Hematopoietic multipotent progenitor cell treated with erythropoietin and hydrocortisone succinate and interleukin-3 and kit ligand, for 15 days (in vitro differentiated cells): ENCODE results near the gene NAXE.
"Not testable (repeated sequence)": the region's sequence is repeated elsewhere in the genome, so short reads cannot be mapped to it uniquely, and the experiment has no call there.

Source experiments
- DNase-seq: peaks from one replicate; pipeline ENCODE4 v3.0.0-alpha.2; 2015; ENCODE audit warnings: low spot score

Gene NAXE

DNA sequence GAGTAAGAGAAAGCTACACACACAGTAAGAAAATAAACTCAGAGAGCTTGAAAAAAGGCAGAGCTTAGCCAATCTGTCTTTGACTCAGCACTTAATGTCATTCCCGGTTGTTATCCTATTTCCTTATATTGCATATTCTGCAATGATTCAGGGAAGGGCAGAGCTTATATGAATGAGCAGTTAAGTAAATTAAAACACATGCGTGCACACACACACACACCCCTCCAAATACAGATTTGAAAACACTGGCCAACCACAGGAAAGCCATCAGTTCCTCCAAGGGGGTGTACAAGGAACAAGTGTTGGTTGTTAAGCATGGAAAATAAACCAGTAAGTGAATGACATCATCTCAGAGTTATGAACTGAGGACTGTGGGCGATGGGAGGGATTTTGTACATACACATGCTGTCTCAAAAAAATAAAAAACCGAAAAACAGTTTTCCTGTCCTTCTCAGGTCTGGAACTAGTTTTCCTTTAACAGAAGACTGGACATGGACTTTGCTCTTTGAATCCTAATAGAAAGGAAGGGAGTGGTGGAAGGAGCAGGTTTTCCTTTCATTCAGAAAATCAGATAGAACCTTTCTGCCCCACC is 20.2 kb upstream of the NAXE start:
- no peak for DNase-seq

DNA sequence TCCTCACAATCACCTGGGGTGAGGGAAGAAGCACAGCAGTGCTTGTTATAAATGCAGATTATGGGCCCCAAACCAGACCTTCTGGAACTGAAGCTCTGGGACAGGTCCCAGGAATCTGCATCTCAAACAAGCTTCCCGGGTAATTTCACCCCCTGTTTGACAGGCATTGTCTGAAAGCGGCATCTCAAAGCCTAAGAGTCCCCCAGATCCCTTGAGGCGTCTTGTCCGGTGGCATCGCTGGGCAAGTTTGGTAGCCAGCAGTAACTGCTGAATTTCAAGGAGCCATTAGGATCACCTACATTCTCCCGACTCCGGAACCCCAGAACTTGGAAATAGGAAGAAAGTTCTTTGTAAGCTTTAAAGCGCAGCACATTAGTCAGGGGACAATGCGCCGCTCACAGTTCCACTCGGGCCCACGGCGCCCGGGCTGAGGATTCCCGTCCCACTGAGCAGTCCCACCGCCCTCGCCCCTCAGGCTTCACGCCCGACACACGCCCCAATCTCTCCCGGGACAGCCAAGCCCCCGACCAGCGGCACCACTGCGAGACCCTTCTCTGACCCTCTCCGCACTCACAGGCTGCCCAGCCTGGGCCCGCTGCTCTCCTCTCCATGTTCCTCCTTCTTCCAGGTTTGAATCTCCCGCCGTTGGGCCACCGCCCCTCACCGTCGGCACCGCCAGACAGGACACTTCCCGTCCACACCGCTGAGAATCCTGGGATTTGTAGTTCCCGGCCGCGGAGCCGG is 19.5 kb upstream of the NAXE start, which contains the start of gene IQGAP3:
IQGAP3 (minus strand) TSS at position 647 of the 744 bp plus-strand sequence; CDS start at position 611, 36 bp downstream.
- DNase-seq = peak; percentile 77

DNA sequence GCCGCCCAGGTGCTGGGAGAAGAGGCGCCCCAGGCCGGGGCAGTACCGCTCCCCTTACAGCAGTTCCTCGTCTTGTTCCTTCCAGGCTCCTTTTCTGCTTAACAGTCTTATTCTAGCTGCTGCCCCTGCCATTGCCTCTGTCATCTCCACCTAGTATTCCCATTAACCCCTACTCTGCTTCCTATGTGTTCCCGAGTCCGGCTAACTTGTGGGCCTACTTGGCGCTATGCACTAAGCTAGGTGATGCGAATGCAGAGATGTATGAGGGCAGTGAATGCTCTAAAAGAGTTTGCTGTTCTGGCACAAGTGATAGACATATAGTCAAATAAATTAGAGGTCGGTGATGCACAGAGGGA is 18.9 kb upstream of the NAXE start:
- no peak for DNase-seq

DNA sequence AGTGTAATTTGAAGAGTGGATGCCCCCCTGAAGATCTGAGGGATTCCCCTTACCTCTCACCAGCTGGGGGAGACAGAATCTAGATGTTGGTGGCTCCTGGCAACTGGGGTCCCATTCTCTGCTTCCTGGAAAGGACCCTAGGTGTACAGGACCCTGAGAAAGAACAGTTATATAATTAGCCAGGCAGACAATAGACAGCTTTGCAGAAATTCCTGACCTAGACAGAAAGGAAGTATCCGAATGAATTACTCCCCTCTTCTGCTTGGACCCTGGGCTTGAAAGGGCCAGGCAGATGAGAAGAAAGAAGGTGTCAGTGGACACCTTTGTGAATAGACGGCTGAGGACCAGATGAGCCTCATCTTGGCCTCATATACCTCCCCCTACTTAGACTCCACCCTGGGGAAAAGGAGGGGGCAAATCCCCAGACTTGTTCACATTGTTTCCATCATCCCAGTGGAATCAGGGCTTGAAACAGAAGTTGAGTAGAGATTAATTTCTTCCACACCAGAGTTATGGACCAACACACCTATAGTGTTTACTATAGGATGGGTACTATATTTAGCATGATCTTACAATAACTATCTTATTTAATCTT is 17.4 kb upstream of the NAXE start:
- no peak for DNase-seq

DNA sequence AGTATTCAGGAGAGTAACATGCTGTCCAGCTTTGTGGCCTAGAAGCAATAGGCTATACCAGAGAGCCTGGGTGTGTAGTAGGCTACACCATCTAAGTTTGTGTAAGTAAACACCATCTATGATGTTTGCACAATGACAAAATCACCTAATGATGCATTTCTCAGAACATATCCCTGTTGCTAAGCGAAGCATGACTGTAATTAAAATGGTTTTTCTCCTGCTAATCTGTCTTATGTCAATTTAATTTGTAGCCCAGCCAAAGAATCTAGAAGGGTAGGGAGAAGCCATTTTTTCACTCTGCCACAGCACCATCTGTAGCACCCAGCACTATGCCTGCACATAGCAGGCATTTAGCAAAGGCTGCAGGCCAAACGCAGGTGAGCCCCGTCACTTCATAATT is 14.0 kb upstream of the NAXE start:
- no peak for DNase-seq

DNA sequence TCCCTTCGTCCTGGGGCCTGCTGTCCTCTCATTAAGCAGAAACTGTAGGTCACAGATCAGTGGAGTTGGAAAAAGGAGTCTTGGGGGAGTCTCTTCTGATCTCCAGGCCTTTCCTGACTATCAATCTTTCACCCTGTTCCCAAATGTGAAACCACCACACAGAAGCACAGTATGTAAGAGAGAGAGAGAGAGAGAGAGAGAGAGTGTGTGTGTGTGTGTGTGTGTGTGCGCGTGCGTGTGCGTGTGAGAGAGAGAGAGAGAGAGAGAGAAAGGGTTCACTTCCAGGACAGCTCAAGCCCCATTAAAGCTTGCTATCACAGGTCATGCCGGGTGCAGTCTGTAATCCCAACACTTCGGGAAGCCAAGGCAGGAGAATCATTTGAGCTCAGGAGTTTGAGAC is 13.5 kb upstream of the NAXE start:
- no peak for DNase-seq

DNA sequence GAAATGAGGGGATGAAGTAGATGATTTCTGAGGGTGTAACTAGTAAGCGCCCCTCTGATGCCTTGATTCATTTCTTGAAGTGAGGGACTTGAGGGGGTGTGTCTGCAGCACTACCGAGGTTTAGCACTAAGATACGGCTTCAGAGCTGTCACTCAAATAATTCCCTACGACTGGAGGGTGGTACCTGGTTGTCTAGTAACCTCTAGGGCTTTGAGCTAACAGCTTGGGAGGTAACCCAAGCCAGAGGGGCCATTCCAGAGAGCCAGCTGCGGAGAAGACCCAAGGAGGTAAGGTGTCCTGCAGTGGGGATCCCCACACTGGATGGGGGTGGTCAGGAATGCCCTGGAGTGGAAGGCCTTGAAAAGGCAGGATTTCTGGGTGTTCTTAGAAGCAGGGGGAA is 12.1 kb upstream of the NAXE start, which contains the start of gene TTC24:
TTC24 (plus strand) TSS at position 252 of the 400 bp plus-strand sequence. CDS start 1,642 bp downstream, outside the sequence.
- DNase-seq = no peak

DNA sequence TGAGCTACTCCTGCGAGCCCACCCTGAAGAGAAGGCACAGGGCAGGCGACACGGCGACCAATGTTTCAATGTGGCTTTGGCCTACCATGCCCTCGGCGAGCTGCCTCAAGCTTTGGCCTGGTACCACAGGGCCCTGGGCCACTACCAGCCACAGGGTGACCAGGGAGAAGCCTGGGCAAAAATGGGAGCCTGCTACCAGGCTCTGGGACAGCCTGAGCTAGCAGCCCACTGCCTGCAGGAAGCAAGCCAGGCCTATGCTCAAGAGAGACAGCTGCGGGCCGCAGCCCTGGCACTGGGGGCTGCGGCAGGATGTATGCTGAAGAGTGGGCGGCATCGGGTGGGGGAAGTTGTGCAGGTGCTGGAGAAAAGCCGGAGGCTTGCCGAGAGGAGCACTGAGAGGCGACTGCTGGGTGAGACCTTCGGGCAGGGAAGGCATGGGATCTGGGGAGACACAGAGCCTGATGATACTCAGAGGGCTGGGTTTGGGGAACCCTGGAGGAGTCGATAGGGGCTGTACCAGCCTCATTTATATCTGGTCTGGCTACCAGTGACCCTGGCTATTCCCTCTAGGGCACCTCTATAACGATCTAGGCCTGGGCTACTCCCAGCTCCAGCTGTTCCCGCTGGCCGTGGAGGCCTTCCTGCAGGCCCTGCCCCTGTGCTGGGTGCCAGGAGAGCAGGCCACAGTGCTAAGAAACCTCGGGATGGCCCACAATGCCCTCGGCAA is 9.8 kb upstream of the NAXE start:
- no peak for DNase-seq

DNA sequence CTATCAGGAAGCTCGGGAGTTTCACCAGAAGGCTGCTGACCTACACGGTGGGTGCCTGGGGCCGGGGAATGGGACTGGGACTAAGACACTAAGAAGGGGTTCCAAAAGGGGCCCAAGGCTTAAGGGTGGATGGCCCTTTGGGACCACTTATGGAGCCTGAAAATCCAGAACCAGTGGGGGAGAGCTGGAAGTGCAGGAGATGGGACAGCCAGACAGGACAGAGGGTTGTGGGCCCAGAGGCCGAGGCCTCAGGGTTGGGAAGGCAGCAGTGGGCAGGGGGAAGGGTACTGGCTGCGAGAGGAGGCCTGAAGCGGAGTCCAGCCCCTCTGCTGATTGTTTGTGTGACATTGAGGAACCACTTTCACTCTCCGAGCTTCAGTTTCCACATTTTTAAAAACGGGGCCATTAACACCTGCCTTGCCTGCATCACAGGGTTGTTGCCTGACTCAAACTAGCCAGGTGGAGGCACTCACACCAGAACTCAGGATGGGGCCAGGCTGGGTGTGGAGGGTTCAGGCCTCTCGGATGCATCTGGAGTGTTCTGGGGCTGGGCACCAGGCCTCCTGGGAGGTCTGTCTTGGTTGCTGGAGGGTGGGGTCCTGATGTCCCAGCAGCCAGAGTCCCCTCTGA is 9.1 kb upstream of the NAXE start:
- no peak for DNase-seq

DNA sequence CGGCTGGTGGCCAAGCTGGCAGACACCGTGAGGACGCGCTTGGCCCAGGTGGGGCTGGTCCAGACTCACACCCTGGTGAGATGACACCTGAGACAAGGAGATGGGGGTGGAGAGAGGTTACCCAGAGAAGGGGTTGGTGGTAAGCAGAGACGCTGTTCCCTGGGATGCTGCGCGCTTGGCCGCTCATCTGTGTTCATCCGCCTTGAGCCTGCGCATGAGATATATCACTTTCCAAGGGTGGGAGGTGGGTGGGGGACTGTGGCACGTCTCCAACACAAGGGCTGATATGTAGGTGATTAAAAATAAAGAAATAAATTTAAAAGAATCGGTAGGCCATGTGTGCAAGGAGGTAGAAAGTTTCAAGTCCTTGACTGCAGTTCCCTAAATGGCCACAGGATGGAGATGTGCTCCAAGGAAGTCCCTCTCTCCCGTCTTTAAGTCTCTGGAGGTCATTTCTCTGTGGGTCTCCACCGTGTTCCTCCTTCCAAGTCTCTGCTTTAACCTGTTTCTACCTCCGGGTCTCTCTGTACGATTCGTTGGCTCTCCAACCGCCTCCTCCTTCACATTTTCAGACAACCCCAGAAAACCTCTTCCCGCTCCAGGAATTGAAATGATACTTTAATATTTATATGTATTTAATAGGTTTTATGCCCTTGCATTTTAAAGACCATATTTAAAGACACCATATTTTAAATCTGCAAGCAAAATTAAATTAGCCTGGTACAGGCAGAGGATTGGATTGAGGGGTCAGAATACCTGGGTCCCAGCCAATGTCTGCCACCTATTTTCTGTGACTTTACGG is 7.6 kb upstream of the NAXE start:
- peak; percentile 80 for DNase-seq

DNA sequence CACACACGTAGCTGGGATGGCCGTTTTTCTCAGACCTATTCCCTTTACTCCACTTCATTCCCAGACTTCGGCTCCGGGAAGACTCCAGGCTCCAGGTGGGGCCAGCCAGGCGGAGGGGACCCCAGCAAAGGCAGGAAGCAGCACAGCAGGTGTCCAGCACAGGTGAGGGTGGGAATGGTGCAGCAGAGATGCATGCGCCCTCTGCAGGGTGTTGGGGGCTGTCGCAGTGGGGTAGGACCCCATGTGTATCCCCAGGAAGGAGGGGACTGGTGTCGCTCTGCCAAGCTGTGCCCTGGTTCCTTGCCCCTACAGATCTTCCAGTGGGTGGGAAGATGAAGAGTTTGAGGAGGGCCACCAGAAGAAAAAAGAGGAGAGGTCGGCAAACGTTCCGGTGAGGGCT is 6.8 kb upstream of the NAXE start:
- DNase-seq = no peak

DNA sequence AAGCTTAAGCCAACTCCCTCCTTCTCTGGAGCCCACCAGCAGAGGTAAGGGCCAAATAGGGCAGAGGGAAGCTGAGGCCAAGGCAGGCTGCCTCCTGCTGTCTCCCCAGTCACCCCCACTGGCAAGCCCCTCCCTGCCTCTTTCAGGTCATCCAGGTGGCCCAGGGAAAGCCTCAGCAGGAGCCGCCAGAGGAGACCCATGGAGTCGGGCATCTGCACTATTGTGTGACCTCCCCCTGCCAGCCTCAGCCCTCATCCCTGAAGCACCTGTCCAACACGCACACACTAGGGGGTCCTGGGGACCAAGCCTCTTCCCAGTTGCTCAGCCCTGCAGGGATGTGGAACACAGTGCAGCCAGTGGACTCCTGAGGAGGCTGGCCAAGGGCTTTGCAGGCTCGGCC is 5.3 kb upstream of the NAXE start:
- no peak for DNase-seq

DNA sequence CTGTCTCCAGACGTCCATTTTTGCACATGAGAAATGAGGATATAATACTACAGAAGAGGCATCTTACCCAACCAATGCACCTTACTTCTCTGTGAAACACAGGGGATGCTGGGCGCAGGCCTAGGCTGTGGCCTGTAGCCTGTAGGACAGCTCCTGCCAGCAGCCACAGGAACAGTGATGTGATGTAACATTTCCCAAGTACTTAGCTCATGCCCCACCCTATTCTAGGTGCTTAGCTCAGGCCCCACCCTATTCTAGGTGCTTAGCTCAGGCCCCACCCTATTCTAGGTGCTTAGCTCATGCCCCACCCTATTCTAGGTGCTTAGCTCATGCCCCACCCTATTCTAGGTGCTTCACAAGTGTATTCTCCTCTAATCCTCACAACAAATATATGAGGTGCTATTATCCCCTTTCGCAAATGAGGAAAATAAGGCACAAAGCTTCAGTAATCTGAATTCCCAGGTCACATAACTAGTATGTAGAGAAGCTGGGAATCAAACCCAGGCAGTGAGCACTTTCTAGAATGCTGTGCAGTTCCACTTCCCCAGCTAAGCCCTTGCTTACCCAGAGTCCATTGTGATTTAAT is 4.6 kb upstream of the NAXE start:
- no peak for DNase-seq

DNA sequence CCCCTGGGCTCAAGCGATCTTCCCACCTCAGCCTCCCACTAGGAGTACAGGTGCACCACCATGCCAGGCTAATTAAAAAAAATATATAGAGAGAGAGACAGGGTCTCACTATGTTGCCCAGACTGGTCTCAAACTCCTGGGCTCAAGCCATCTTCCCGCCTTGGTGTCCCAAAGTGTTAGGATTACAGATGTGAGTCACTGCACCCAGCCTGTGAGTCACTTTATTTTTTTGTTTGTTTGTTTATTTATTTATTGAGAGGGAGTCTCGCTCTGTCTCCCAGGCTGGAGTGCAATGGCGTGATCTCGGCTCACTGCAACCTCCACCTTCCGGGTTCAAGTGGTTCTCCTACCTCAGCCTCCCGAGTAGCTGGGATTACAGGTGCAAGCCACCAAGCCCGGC is 3.6 kb upstream of the NAXE start:
- DNase-seq = not testable (repeated sequence)

DNA sequence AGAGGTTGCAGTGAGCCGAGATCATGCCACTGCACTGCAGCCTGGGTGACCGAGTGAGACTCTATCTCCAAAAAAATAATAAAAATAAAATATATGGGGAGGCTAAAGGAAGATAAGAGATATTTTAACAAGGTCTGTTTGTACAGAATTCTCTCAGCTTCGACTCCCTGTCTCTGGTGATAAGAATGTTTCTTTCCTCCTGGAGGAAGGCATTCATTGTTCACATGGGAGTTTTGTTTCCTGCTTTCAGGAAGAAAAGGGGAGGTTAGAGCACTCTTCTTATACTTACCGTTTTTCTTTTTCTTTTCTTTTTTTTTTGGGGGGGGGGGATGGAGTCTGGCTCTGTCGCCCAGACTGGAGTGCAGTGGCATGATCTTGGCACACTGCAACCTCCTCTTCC is 2.0 kb upstream of the NAXE start:
- DNase-seq = no peak

DNA sequence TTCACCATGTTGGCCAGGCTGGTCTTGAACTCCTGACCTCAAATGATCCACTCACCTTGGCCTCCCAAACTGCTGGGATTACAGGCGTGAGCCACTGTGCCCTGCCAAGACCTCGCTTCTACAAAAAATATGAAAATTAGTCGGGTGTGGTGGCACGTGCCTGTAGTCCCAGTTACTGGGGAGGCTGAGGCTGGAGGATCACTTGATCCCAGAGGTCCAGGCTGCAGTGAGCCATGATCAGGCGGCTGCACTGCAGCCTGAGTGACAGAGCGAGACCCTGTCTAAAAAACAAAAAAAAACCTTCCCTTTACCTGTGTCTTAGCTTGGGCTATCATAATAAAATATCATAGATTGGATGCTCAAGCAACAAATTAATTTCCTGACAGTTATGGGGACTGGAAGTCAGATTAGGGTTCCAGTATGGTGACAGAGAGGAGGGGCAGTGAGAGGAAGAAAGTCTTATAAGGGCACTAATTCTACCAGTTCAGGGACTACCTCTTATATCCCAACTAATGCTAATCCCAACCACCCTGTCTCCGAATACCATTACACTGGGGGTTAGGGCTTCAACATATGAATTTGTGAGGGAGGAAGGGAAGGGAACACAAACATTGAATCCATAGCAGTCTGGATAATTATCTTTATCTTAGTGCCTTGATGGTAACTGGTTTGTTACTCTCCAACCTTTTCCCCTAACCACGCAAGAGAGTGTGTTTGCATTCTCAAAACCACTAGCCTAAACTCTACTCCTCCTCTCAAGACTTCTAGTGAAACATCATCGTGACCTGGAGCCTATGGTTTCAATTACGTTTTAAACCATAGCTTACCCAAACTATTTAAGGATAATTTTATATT is 1.0 kb upstream of the NAXE start:
- no peak for DNase-seq

DNA sequence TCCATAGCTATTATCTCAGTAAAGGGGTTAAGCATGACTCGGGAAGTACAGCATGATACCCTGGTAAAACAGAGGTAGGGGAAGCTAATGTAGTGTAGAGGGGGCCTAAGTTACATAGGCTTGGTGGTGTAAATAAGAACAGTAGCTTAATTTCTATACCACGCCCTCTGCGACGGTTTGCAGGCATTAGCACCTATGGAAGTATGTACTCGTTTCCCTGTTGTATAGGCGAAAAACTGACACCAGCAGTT is 470 bp upstream of the NAXE start:
- DNase-seq = no peak

DNA sequence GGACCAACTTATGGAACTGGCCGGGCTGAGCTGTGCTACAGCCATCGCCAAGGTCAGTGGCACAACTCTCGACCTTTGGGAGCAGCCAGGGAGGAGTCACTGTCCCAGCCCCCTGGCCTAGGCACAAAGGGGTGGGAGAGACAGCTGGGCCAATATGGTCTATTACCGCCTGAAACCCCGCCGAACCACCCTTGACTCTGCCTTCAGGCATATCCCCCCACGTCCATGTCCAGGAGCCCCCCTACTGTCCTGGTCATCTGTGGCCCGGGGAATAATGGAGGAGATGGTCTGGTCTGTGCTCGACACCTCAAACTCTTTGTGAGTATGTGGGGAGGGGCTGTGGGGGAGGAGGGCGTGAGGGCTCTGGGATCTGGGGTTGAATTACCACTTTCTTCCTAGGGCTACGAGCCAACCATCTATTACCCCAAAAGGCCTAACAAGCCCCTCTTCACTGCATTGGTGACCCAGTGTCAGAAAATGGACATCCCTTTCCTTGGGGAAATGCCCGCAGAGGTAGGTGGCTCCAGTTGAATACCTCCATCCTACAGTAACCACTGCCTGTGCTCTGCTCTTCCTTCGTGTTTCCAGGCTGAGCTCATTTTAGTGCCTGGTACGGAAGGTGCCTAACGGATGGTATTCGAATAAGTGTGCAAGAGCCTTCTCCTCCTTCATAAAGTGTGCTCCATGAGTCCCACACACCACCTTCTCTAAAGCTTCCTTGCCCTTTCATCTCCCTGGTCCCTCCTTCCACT is 758 bp downstream of the NAXE start:
- DNase-seq = no peak

DNA sequence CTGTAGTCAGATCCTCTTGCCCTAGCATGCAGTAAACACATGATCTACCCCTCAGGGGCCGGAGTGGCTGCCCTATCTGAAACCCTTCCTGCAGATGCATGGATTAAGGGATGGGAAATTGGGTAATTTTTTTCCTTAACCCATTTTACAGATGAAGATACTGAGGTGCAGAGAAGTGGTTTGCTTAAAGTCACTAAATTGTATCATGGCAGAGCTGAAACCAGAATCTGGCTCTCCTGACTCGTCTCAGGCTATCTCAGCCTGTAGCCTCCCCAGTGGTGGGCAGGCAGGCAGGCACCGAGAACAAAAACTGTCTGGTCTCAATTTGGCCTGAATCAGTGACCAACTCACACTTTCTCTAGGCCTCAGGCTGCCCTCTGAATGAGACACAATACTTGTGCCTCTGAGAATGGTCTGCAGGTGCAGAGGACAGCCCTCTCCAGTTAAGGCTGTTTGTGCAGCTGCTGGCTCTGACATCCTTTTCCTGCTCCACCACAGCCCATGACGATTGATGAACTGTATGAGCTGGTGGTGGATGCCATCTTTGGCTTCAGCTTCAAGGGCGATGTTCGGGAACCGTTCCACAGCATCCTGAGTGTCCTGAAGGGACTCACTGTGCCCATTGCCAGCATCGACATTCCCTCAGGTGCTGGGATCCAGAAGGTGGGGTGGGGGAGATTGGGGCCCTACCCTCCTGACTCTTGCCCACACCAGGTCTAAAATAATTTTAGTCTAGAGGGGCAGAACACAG is 1.5 kb downstream of the NAXE start:
- no peak for DNase-seq
